ENCODE data around the gene GPC5. TPM values are rescaled to one million over a fixed set of nuclear protein-coding genes. Genes with fewer than 3 reads are reported as not detected.

The GPC5 gene
- total and polyA plus RNA-seq, 2 donors = 0.25 to 0.28 TPM

DNA sequence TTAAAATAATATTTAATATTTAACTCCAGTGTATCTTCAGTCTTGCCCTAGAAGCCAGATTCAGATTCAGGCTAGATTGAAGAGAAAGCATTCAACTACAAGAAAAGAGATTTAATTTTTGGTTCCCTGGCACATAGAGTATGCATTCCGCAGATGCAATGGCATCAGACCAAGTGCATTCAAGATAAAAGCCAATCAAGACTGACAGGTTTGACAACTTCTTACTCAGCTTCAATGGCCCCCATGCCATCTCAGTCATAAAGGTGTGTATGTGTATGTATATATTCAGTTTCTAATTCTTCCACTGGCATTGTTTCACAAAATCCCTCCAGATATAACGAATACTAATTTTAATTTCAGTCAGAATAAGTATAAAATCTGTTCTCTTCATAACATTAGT lies 1177.4 kb downstream of the GPC5 start:
- no peak for DNase-seq (ENCODE audit: low read depth in 6 of 9, low spot score in 9 of 9)
- no peak overlapping the region for H3K4me3 ChIP-seq (ENCODE audit: low read length in 2 of 2)
- 91% methylated on average over 2 of the region's 2 CpGs for WGBS

DNA sequence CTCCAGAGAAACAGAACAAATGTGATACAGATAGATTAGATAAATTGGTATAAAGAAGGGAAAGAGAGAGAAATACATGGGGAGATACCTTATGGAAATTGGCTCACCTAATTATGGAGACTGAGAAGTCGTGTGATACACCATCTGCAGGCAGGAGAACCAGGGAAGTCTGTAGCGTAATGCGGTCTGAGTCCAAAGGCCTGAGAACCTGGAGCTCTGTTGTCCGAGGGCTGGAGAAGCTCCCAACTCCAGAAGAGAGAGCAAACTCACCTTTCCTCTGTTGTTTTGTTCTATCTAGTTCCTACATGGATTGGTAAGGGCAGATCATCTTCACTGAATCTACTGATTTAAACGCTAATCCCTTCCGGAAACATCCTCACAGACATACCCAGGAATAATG lies 1179.9 kb downstream of the GPC5 start:
- 94% methylated on average over 6 of the region's 6 CpGs for WGBS
- Histone ChIP-seq H3K4me3 (ENCODE audit: low read length in 2 of 2) (no peak overlapping the region), H3K4me1 (ENCODE audit: control insufficient read depth in 2 of 2, insufficient read depth in 2 of 2, low read length in 2 of 2) (no peaks in the 10 kb centered on the region), H3K27me3 (ENCODE audit: control insufficient read depth in 2 of 2, insufficient read depth in 1 of 2, low read length in 1 of 2) (no peaks in the 10 kb centered on the region), H3K36me3 (ENCODE audit: control insufficient read depth in 2 of 2, insufficient read depth in 2 of 2, low read length in 1 of 2) (no peaks in the 10 kb centered on the region), H3K27ac (ENCODE audit: low read depth in 1 of 2, low read length in 1 of 2) (no peak overlapping the region), H3K9me3 (ENCODE audit: control insufficient read depth in 2 of 2, insufficient read depth in 1 of 2, low read length in 1 of 2) (no peaks in the 10 kb centered on the region)
- DNase-seq (ENCODE audit: low read depth in 6 of 9, low spot score in 9 of 9) = no peak

More for the DNA sequence above, 1177.4 kb downstream of the GPC5 start:
- H3K9me3 ChIP-seq (ENCODE audit: control insufficient read depth in 2 of 2, insufficient read depth in 1 of 2, low read length in 1 of 2) = no peaks in the 10 kb centered on the region
- no peaks in the 10 kb centered on the region for H3K27me3 ChIP-seq (ENCODE audit: control insufficient read depth in 2 of 2, insufficient read depth in 1 of 2, low read length in 1 of 2)
- H3K27ac ChIP-seq (ENCODE audit: low read depth in 1 of 2, low read length in 1 of 2) = no peak overlapping the region
- no peaks in the 10 kb centered on the region for H3K4me1 ChIP-seq (ENCODE audit: control insufficient read depth in 2 of 2, insufficient read depth in 2 of 2, low read length in 2 of 2)
- H3K36me3 ChIP-seq (ENCODE audit: control insufficient read depth in 2 of 2, insufficient read depth in 2 of 2, low read length in 1 of 2) = no peaks in the 10 kb centered on the region

DNA sequence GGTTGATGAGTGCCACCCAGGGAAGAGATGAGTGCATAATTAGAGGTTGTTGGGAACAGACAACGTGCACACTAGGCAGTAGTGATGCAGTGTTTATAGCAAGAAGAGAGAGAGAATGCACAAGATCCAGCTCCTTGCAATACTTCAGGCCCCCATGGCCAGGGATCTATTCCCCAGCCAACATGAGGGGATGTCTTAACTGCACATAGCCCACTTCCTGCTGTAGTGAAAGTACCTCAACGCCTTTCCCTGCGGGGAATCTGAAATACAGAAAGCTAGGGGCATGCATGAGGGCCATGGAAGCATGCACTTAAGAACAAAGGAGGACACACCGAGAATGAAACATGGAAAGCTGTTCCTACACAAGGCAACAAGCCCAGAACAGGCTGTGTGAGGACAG lies 1191.5 kb downstream of the GPC5 start:
- Histone ChIP-seq H3K4me3 (ENCODE audit: low read length in 2 of 2) (no peak overlapping the region), H3K4me1 (ENCODE audit: control insufficient read depth in 2 of 2, insufficient read depth in 2 of 2, low read length in 2 of 2) (no peaks in the 10 kb centered on the region), H3K27ac (ENCODE audit: low read depth in 1 of 2, low read length in 1 of 2) (no peak overlapping the region), H3K36me3 (ENCODE audit: control insufficient read depth in 2 of 2, insufficient read depth in 2 of 2, low read length in 1 of 2) (no peaks in the 10 kb centered on the region), H3K27me3 (ENCODE audit: control insufficient read depth in 2 of 2, insufficient read depth in 1 of 2, low read length in 1 of 2) (no peaks in the 10 kb centered on the region), H3K9me3 (ENCODE audit: control insufficient read depth in 2 of 2, insufficient read depth in 1 of 2, low read length in 1 of 2) (peaks cover 2 to 4% of the 10 kb centered on the region in 2 donors)
- no peak for DNase-seq (ENCODE audit: low read depth in 6 of 9, low spot score in 9 of 9)
- WGBS = 80% methylated on average over 4 of the region's 4 CpGs

GRCh38 chr13:92590503-92590908 lies 1192.1 kb downstream of the GPC5 start:
- DNase-seq (ENCODE audit: low read depth in 6 of 9, low spot score in 9 of 9) = no peak
- Histone ChIP-seq H3K27me3 (ENCODE audit: control insufficient read depth in 2 of 2, insufficient read depth in 1 of 2, low read length in 1 of 2) (no peaks in the 10 kb centered on the region), H3K4me1 (ENCODE audit: control insufficient read depth in 2 of 2, insufficient read depth in 2 of 2, low read length in 2 of 2) (no peaks in the 10 kb centered on the region), H3K9me3 (ENCODE audit: control insufficient read depth in 2 of 2, insufficient read depth in 1 of 2, low read length in 1 of 2) (peaks cover 0 to 2% of the 10 kb centered on the region in 2 donors), H3K27ac (ENCODE audit: low read depth in 1 of 2, low read length in 1 of 2) (no peak overlapping the region), H3K4me3 (ENCODE audit: low read length in 2 of 2) (no peak overlapping the region), H3K36me3 (ENCODE audit: control insufficient read depth in 2 of 2, insufficient read depth in 2 of 2, low read length in 1 of 2) (no peaks in the 10 kb centered on the region)
- WGBS = 52% methylated on average over 5 of the region's 5 CpGs

DNA sequence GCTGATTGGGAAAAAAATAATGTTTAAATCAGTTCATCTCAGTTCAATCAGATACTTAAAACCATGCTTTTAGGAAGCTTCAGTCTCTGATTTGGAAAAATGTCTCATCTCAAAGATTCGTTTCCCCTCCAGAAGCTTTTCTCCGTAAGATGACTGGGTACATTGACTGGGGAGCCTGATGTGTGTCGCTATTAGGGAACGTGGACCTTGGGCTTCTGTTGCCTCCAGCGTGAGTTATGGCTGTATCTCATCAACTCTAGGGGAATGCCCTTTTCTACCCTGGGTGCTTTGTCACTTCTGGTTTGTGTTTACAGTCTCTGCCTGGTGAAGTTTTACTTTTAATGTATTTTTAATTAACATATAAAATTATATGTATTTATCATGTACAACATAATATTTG lies 1192.7 kb downstream of the GPC5 start:
- 74% methylated on average over 5 of the region's 5 CpGs for WGBS
- H3K27me3 ChIP-seq (ENCODE audit: control insufficient read depth in 2 of 2, insufficient read depth in 1 of 2, low read length in 1 of 2) = no peaks in the 10 kb centered on the region
- no peak for DNase-seq (ENCODE audit: low read depth in 6 of 9, low spot score in 9 of 9)
- no peaks in the 10 kb centered on the region for H3K4me1 ChIP-seq (ENCODE audit: control insufficient read depth in 2 of 2, insufficient read depth in 2 of 2, low read length in 2 of 2)
- no peaks in the 10 kb centered on the region for H3K36me3 ChIP-seq (ENCODE audit: control insufficient read depth in 2 of 2, insufficient read depth in 2 of 2, low read length in 1 of 2)
- no peak overlapping the region for H3K4me3 ChIP-seq (ENCODE audit: low read length in 2 of 2)
- H3K27ac ChIP-seq (ENCODE audit: low read depth in 1 of 2, low read length in 1 of 2) = no peak overlapping the region
- H3K9me3 ChIP-seq (ENCODE audit: control insufficient read depth in 2 of 2, insufficient read depth in 1 of 2, low read length in 1 of 2) = peaks cover 0 to 2% of the 10 kb centered on the region in 2 donors

- Histone ChIP-seq H3K36me3 (ENCODE audit: control insufficient read depth in 2 of 2, insufficient read depth in 2 of 2, low read length in 1 of 2) (no peaks in the 10 kb centered on the region), H3K27me3 (ENCODE audit: control insufficient read depth in 2 of 2, insufficient read depth in 1 of 2, low read length in 1 of 2) (no peaks in the 10 kb centered on the region), H3K27ac (ENCODE audit: low read depth in 1 of 2, low read length in 1 of 2) (no peak overlapping the region), H3K9me3 (ENCODE audit: control insufficient read depth in 2 of 2, insufficient read depth in 1 of 2, low read length in 1 of 2) (peaks cover 0 to 2% of the 10 kb centered on the region in 2 donors), H3K4me3 (ENCODE audit: low read length in 2 of 2) (no peak overlapping the region), H3K4me1 (ENCODE audit: control insufficient read depth in 2 of 2, insufficient read depth in 2 of 2, low read length in 2 of 2) (no peaks in the 10 kb centered on the region)
- no peak for DNase-seq (ENCODE audit: low read depth in 6 of 9, low spot score in 9 of 9)
- WGBS = 94% methylated on average over 7 of the region's 7 CpGs
Observed at GRCh38 chr13:92592757-92593156, 1194.3 kb downstream of the GPC5 start.

- Histone ChIP-seq H3K4me3 (ENCODE audit: low read length in 2 of 2) (no peak overlapping the region), H3K27ac (ENCODE audit: low read depth in 1 of 2, low read length in 1 of 2) (no peak overlapping the region), H3K27me3 (ENCODE audit: control insufficient read depth in 2 of 2, insufficient read depth in 1 of 2, low read length in 1 of 2) (no peaks in the 10 kb centered on the region), H3K9me3 (ENCODE audit: control insufficient read depth in 2 of 2, insufficient read depth in 1 of 2, low read length in 1 of 2) (no peaks in the 10 kb centered on the region), H3K36me3 (ENCODE audit: control insufficient read depth in 2 of 2, insufficient read depth in 2 of 2, low read length in 1 of 2) (no peaks in the 10 kb centered on the region), H3K4me1 (ENCODE audit: control insufficient read depth in 2 of 2, insufficient read depth in 2 of 2, low read length in 2 of 2) (no peaks in the 10 kb centered on the region)
- WGBS = 96% methylated on average over 1 of the region's 1 CpG
- no peak for DNase-seq (ENCODE audit: low read depth in 6 of 9, low spot score in 9 of 9)
Observed at GRCh38 chr13:92602560-92602959, 1204.1 kb downstream of the GPC5 start.

GRCh38 chr13:92609376-92609775 lies 1211.0 kb downstream of the GPC5 start:
- H3K4me3 ChIP-seq (ENCODE audit: low read length in 2 of 2) = no peak overlapping the region
- no peaks in the 10 kb centered on the region for H3K36me3 ChIP-seq (ENCODE audit: control insufficient read depth in 2 of 2, insufficient read depth in 2 of 2, low read length in 1 of 2)
- no peaks in the 10 kb centered on the region for H3K9me3 ChIP-seq (ENCODE audit: control insufficient read depth in 2 of 2, insufficient read depth in 1 of 2, low read length in 1 of 2)
- H3K27me3 ChIP-seq (ENCODE audit: control insufficient read depth in 2 of 2, insufficient read depth in 1 of 2, low read length in 1 of 2) = no peaks in the 10 kb centered on the region
- no peak for DNase-seq (ENCODE audit: low read depth in 6 of 9, low spot score in 9 of 9)
- H3K27ac ChIP-seq (ENCODE audit: low read depth in 1 of 2, low read length in 1 of 2) = no peak overlapping the region
- H3K4me1 ChIP-seq (ENCODE audit: control insufficient read depth in 2 of 2, insufficient read depth in 2 of 2, low read length in 2 of 2) = no peaks in the 10 kb centered on the region
- WGBS = 88% methylated on average over 2 of the region's 2 CpGs

- 95% methylated on average over 3 of the region's 3 CpGs for WGBS
- no peaks in the 10 kb centered on the region for H3K9me3 ChIP-seq (ENCODE audit: control insufficient read depth in 2 of 2, insufficient read depth in 1 of 2, low read length in 1 of 2)
- H3K4me1 ChIP-seq (ENCODE audit: control insufficient read depth in 2 of 2, insufficient read depth in 2 of 2, low read length in 2 of 2) = no peaks in the 10 kb centered on the region
- no peaks in the 10 kb centered on the region for H3K27me3 ChIP-seq (ENCODE audit: control insufficient read depth in 2 of 2, insufficient read depth in 1 of 2, low read length in 1 of 2)
- no peaks in the 10 kb centered on the region for H3K36me3 ChIP-seq (ENCODE audit: control insufficient read depth in 2 of 2, insufficient read depth in 2 of 2, low read length in 1 of 2)
- H3K4me3 ChIP-seq (ENCODE audit: low read length in 2 of 2) = no peak overlapping the region
- DNase-seq (ENCODE audit: low read depth in 6 of 9, low spot score in 9 of 9) = no peak
- no peak overlapping the region for H3K27ac ChIP-seq (ENCODE audit: low read depth in 1 of 2, low read length in 1 of 2)
Observed at GRCh38 chr13:92612892-92613291, 1214.5 kb downstream of the GPC5 start.

- Histone ChIP-seq H3K27ac (ENCODE audit: low read depth in 1 of 2, low read length in 1 of 2) (no peak overlapping the region), H3K27me3 (ENCODE audit: control insufficient read depth in 2 of 2, insufficient read depth in 1 of 2, low read length in 1 of 2) (no peaks in the 10 kb centered on the region), H3K4me1 (ENCODE audit: control insufficient read depth in 2 of 2, insufficient read depth in 2 of 2, low read length in 2 of 2) (no peaks in the 10 kb centered on the region), H3K4me3 (ENCODE audit: low read length in 2 of 2) (no peak overlapping the region), H3K36me3 (ENCODE audit: control insufficient read depth in 2 of 2, insufficient read depth in 2 of 2, low read length in 1 of 2) (no peaks in the 10 kb centered on the region), H3K9me3 (ENCODE audit: control insufficient read depth in 2 of 2, insufficient read depth in 1 of 2, low read length in 1 of 2) (no peaks in the 10 kb centered on the region)
- DNase-seq (ENCODE audit: low read depth in 6 of 9, low spot score in 9 of 9) = no peak
Observed at GRCh38 chr13:92613921-92614320, 1215.5 kb downstream of the GPC5 start.

All from thymus (tissue), 11 donors.